NT2/D1 (cell line): ENCODE measurements around the gene CCDC7.
"Not testable (repeated sequence)": the region's sequence is repeated elsewhere in the genome, so short reads cannot be mapped to it uniquely, and the experiment has no call there.

Experiments
- DNase-seq: peaks from one replicate; pipeline ENCODE4 v3.0.0-alpha.2; 2011; ENCODE audit warnings: low read depth, low spot score
- H3K27me3 ChIP-seq: 2 replicates; pipeline ENCODE4 v1.6.0; 2011; ENCODE audit warnings: mild to moderate bottlenecking; ENCODE audit not compliant: insufficient read length, insufficient read depth
- H3K36me3 ChIP-seq: 2 replicates; pipeline ENCODE4 v1.6.1; 2011; ENCODE audit warnings: mild to moderate bottlenecking, low read length, mixed read lengths; ENCODE audit not compliant: insufficient read depth, insufficient read length
- H3K4me1 ChIP-seq: 2 replicates; pipeline ENCODE4 v1.5.1; 2011; ENCODE audit not compliant: insufficient read depth, insufficient read length
- H3K4me3 ChIP-seq: 2 replicates; pipeline ENCODE4 v1.5.1; 2011; ENCODE audit warnings: low read depth; ENCODE audit not compliant: insufficient read length
- H3K9ac ChIP-seq: 2 replicates; pipeline ENCODE4 v1.6.0; 2011; ENCODE audit warnings: low read depth; ENCODE audit not compliant: insufficient read length
- H3K9me3 ChIP-seq: 2 replicates; pipeline ENCODE4 v1.5.1; 2011; ENCODE audit warnings: mild to moderate bottlenecking, low read length; ENCODE audit not compliant: insufficient read depth
- SUZ12 ChIP-seq: IDR thresholded peaks from 2 replicates; pipeline ENCODE4 v1.6.1; 2011; ENCODE audit not compliant: insufficient read length, insufficient read depth; ENCODE audit errors: extremely low read depth
- YY1 ChIP-seq: IDR thresholded peaks from 2 replicates; pipeline ENCODE4 v1.6.1; 2011; ENCODE audit not compliant: insufficient read length, insufficient read depth
- ZNF274 ChIP-seq: IDR thresholded peaks from 2 replicates; pipeline ENCODE4 v1.6.1; 2011; ENCODE audit warnings: mild to moderate bottlenecking, low read depth, low read length

Gene CCDC7

GRCh38 chr10:32773105-32773504, 327.2 kb downstream of the CCDC7 start:
- DNase-seq = no peak

GRCh38 chr10:32786968-32787367, 341.0 kb downstream of the CCDC7 start:
- DNase-seq = no peak
- Histone ChIP-seq H3K9me3 (no peaks in the 10 kb centered on the region), H3K27me3 (no peaks in the 10 kb centered on the region), H3K4me3 (no peak overlapping the region), H3K4me1 (no peaks in the 10 kb centered on the region), H3K9ac (no peak overlapping the region), H3K36me3 (no peaks in the 10 kb centered on the region)
- TF ChIP-seq YY1 (no peak), SUZ12 (no peak), ZNF274 (no peak)

More at GRCh38 chr10:32773105-32773504, 327.2 kb downstream of the CCDC7 start:
- no peak for TF ChIP-seq YY1
- TF ChIP-seq ZNF274 = no peak
- TF ChIP-seq SUZ12 = no peak
- peaks cover 15% of the 10 kb centered on the region for H3K9me3 ChIP-seq
- no peak overlapping the region for H3K9ac ChIP-seq
- no peak overlapping the region for H3K4me3 ChIP-seq
- H3K27me3 ChIP-seq = no peaks in the 10 kb centered on the region
- H3K4me1 ChIP-seq = no peaks in the 10 kb centered on the region
- H3K36me3 ChIP-seq = no peaks in the 10 kb centered on the region

- DNase-seq = no peak
- Histone ChIP-seq H3K27me3 (no peaks in the 10 kb centered on the region), H3K9ac (no peak overlapping the region), H3K9me3 (no peaks in the 10 kb centered on the region), H3K36me3 (no peaks in the 10 kb centered on the region), H3K4me1 (no peaks in the 10 kb centered on the region), H3K4me3 (no peak overlapping the region)
- no peak for TF ChIP-seq YY1
- no peak for TF ChIP-seq ZNF274
- TF ChIP-seq SUZ12 = no peak
These were observed 341.8 kb downstream of the CCDC7 start for GRCh38 chr10:32787690-32788284.

- Histone ChIP-seq H3K9ac (no peak overlapping the region), H3K27me3 (no peaks in the 10 kb centered on the region), H3K4me3 (no peak overlapping the region), H3K4me1 (no peaks in the 10 kb centered on the region), H3K36me3 (no peaks in the 10 kb centered on the region), H3K9me3 (no peaks in the 10 kb centered on the region)
- DNase-seq = no peak
- no peak for TF ChIP-seq ZNF274
- TF ChIP-seq YY1 = no peak
- TF ChIP-seq SUZ12 = no peak
These were observed 342.4 kb downstream of the CCDC7 start for GRCh38 chr10:32788359-32788758.

GRCh38 chr10:32790483-32790882, 344.5 kb downstream of the CCDC7 start:
- Histone ChIP-seq H3K36me3 (no peaks in the 10 kb centered on the region), H3K27me3 (no peaks in the 10 kb centered on the region), H3K4me3 (no peak overlapping the region), H3K9me3 (no peaks in the 10 kb centered on the region), H3K9ac (no peak overlapping the region), H3K4me1 (no peaks in the 10 kb centered on the region)
- no peak for TF ChIP-seq YY1
- no peak for TF ChIP-seq ZNF274
- no peak for TF ChIP-seq SUZ12
- no peak for DNase-seq

GRCh38 chr10:32793033-32793432, 347.1 kb downstream of the CCDC7 start:
- Histone ChIP-seq H3K9ac (no peak overlapping the region), H3K9me3 (no peaks in the 10 kb centered on the region), H3K4me3 (no peak overlapping the region), H3K27me3 (no peaks in the 10 kb centered on the region), H3K36me3 (no peaks in the 10 kb centered on the region), H3K4me1 (no peaks in the 10 kb centered on the region)
- TF ChIP-seq YY1 (no peak), ZNF274 (no peak), SUZ12 (no peak)
- no peak for DNase-seq

GRCh38 chr10:32795598-32796183, 349.8 kb downstream of the CCDC7 start:
- no peak for TF ChIP-seq ZNF274
- TF ChIP-seq SUZ12 = no peak
- TF ChIP-seq YY1 = no peak
- Histone ChIP-seq H3K9ac (no peak overlapping the region), H3K36me3 (no peaks in the 10 kb centered on the region), H3K27me3 (no peaks in the 10 kb centered on the region), H3K9me3 (no peaks in the 10 kb centered on the region), H3K4me1 (no peaks in the 10 kb centered on the region), H3K4me3 (no peak overlapping the region)
- peak; percentile 6 for DNase-seq

GRCh38 chr10:32797393-32797792, 351.5 kb downstream of the CCDC7 start:
- H3K9me3 ChIP-seq, H3K36me3 ChIP-seq, H3K9ac ChIP-seq, H3K4me3 ChIP-seq, DNase-seq, H3K4me1 ChIP-seq, H3K27me3 ChIP-seq: not testable (repeated sequence)
